Activated CD4-positive, alpha-beta memory T cell treated with anti-CD3 and anti-CD28 coated beads for 36 hours (primary cell): ENCODE data around the gene NGEF. TPM values are rescaled to one million over a fixed set of nuclear protein-coding genes. Genes with fewer than 3 reads are reported as not detected.

Source experiments
- CTCF ChIA-PET: fragments of 350-600 bp; sonication (Branson Sonifier 250); formaldehyde crosslinking; loops from one replicate; lab custom pipeline; 2021; ENCODE audit warnings: antibody characterized with exemption, inconsistent platforms; lab: Charles Lee
- POLR2A ChIA-PET: fragments of 350-600 bp; sonication (Branson Sonifier 250); formaldehyde crosslinking; loops from one replicate; lab custom pipeline; 2021; ENCODE audit warnings: antibody characterized with exemption; lab: Charles Lee
- DNase-seq: peaks from one replicate; pipeline ENCODE4 v3.0.0-alpha.2; 2020
- H3K27ac Mint-ChIP-seq: one replicate; pipeline ENCODE4 v1.8.0; 2021; ENCODE audit warnings: mixed read lengths
- H3K27me3 Mint-ChIP-seq: one replicate; pipeline ENCODE4 v1.8.0; 2021; ENCODE audit warnings: mixed read lengths
- H3K36me3 Mint-ChIP-seq: one replicate; pipeline ENCODE4 v1.8.0; 2021; ENCODE audit warnings: mixed read lengths
- H3K4me1 Mint-ChIP-seq: one replicate; pipeline ENCODE4 v1.8.0; 2021; ENCODE audit warnings: low read depth, mixed read lengths
- H3K4me3 Mint-ChIP-seq: one replicate; pipeline ENCODE4 v1.8.0; 2021; ENCODE audit warnings: mild to moderate bottlenecking, mixed read lengths
- H3K9me3 Mint-ChIP-seq: one replicate; pipeline ENCODE4 v1.8.0; 2021; ENCODE audit warnings: mixed read lengths
- intact Hi-C: fragments of 100-400 bp; cut with micrococcal nuclease; formaldehyde crosslinking; loops from one replicate; pipeline ENCODE4 v1.15.1; 2023
- total RNA-seq, 2 experiments: library from RNA; stranded (reverse); gene quantifications; one replicate each; pipeline ENCODE4 v1.2.3, GENCODE V29; 2021

Gene NGEF
- 1 to 10 TPM; 4.2 to 5.4 TPM for total RNA-seq

GRCh38 chr2:233013027-233013461 lies at the start of gene NGEF:
Gene NGEF (minus strand): TSS chr2:233013256. CDS start chr2:232974890, 38,366 bp downstream.
- DNase-seq: no peak
- CTCF ChIA-PET: interaction anchor here (2.1 kb wide), 1 partner anchor 41 kb away, joined by 6 read pairs; no protein-coding TSS in a partner anchor
- H3K27ac Mint-ChIP-seq: no peak within 1 kb of the TSS
- H3K4me1 Mint-ChIP-seq: no peaks in the 10 kb centered on the region
- H3K4me3 Mint-ChIP-seq: no peak within 1 kb of the TSS
- intact Hi-C loops: no loop called here
- H3K9me3 Mint-ChIP-seq: peaks cover 3% of the 10 kb centered on the region
- POLR2A ChIA-PET: no interaction called here
- H3K36me3 Mint-ChIP-seq: no peaks in the 10 kb centered on the region
- no peaks in the 10 kb centered on the region for H3K27me3 Mint-ChIP-seq

GRCh38 chr2:233062451-233062850 lies 49.4 kb upstream of the NGEF start:
- intact Hi-C loops: loop anchor here (5.0 kb wide), 2 partner anchors 165 to 455 kb away; no protein-coding TSS in a partner anchor

GRCh38 chr2:233061591-233062450 lies 48.8 kb upstream of the NGEF start:
- H3K4me3 Mint-ChIP-seq: peak overlapping the region; percentile 98
- H3K36me3 Mint-ChIP-seq: peaks cover 13% of the 10 kb centered on the region
- DNase-seq: peak; percentile 74
- POLR2A ChIA-PET: interaction anchor here (0.5 to 6.0 kb wide), 12 partner anchors 12 to 357 kb away, joined by 4 to 145 read pairs (median 6); partner anchors contain the start of gene ATG16L1
- no peaks in the 10 kb centered on the region for H3K9me3 Mint-ChIP-seq
- H3K27ac Mint-ChIP-seq: peak overlapping the region; percentile 99
- CTCF ChIA-PET: interaction anchor here (0.8 to 3.4 kb wide), 11 partner anchors 8 to 243 kb away, joined by 3 to 66 read pairs (median 8); partner anchors contain the start of gene ATG16L1
- peaks cover 43% of the 10 kb centered on the region for H3K4me1 Mint-ChIP-seq
- intact Hi-C loops: loop anchor here (1.0 to 5.0 kb wide), 8 partner anchors 20 to 455 kb away; partner anchors contain the start of gene ATG16L1
- H3K27me3 Mint-ChIP-seq: no peaks in the 10 kb centered on the region

More at GRCh38 chr2:233062451-233062850, 49.4 kb upstream of the NGEF start:
- Mint-ChIP-seq H3K36me3 (peaks cover 18% of the 10 kb centered on the region), H3K9me3 (no peaks in the 10 kb centered on the region), H3K27me3 (no peaks in the 10 kb centered on the region), H3K4me1 (peaks cover 49% of the 10 kb centered on the region), H3K27ac (peak overlapping the region; percentile 99), H3K4me3 (peak overlapping the region; percentile 98)
- DNase-seq: no peak
- CTCF ChIA-PET: interaction anchor here (1.3 to 3.0 kb wide), 2 partner anchors 9 to 14 kb away, joined by 8 to 18 read pairs; no protein-coding TSS in a partner anchor
- POLR2A ChIA-PET: interaction anchor here (1.4 to 6.0 kb wide), 2 partner anchors 14 to 19 kb away, joined by 6 to 145 read pairs; no protein-coding TSS in a partner anchor

- Mint-ChIP-seq H3K27me3 (no peaks in the 10 kb centered on the region), H3K9me3 (no peaks in the 10 kb centered on the region), H3K36me3 (peaks cover 10% of the 10 kb centered on the region), H3K4me1 (peaks cover 37% of the 10 kb centered on the region), H3K4me3 (peak overlapping the region; percentile 98), H3K27ac (peak overlapping the region; percentile 99)
- intact Hi-C loops: loop anchor here (1.0 to 5.0 kb wide), 8 partner anchors 21 to 454 kb away; partner anchors contain the start of gene ATG16L1
- ChIA-PET CTCF (interaction anchor here (0.6 to 3.4 kb wide), 16 partner anchors 7 to 1379 kb away, joined by 3 to 66 read pairs (median 5); partner anchors contain the start of gene ATG16L1), POLR2A (interaction anchor here (0.5 to 6.0 kb wide), 20 partner anchors 9 to 1358 kb away, joined by 3 to 145 read pairs (median 4); partner anchors contain the start of gene ATG16L1)
- DNase-seq: peak; percentile 71
Measured at GRCh38 chr2:233060980-233061590, 48.0 kb upstream of the NGEF start.

GRCh38 chr2:233060501-233060979 lies 47.5 kb upstream of the NGEF start:
- no peak for DNase-seq
- Mint-ChIP-seq H3K27ac (peak overlapping the region; percentile 99), H3K4me1 (peaks cover 36% of the 10 kb centered on the region), H3K4me3 (peak overlapping the region; percentile 98), H3K27me3 (no peaks in the 10 kb centered on the region), H3K36me3 (peaks cover 10% of the 10 kb centered on the region), H3K9me3 (no peaks in the 10 kb centered on the region)
- ChIA-PET POLR2A (interaction anchor here (0.6 to 6.0 kb wide), 18 partner anchors 8 to 1358 kb away, joined by 3 to 145 read pairs (median 4); partner anchors contain the start of gene ATG16L1), CTCF (interaction anchor here (0.6 to 3.4 kb wide), 18 partner anchors 9 to 1380 kb away, joined by 3 to 66 read pairs (median 4); partner anchors contain the start of gene ATG16L1)
- intact Hi-C loops: loop anchor here (2.0 to 5.0 kb wide), 3 partner anchors 163 to 453 kb away; no protein-coding TSS in a partner anchor

- peak within 1 kb of the TSS; percentile 99 for H3K27ac Mint-ChIP-seq
- no peaks in the 10 kb centered on the region for H3K27me3 Mint-ChIP-seq
- H3K36me3 Mint-ChIP-seq: peaks cover 10% of the 10 kb centered on the region
- CTCF ChIA-PET: interaction anchor here (0.6 to 3.4 kb wide), 17 partner anchors 10 to 1380 kb away, joined by 3 to 66 read pairs (median 4); partner anchors contain the start of gene ATG16L1
- H3K4me3 Mint-ChIP-seq: peak within 1 kb of the TSS; percentile 98
- intact Hi-C loops: loop anchor here (2.0 to 5.0 kb wide), 4 partner anchors 163 to 453 kb away; no protein-coding TSS in a partner anchor
- peak; percentile 83 for DNase-seq
- H3K4me1 Mint-ChIP-seq: peaks cover 35% of the 10 kb centered on the region
- no peaks in the 10 kb centered on the region for H3K9me3 Mint-ChIP-seq
- POLR2A ChIA-PET: interaction anchor here (0.6 to 6.0 kb wide), 17 partner anchors 8 to 509 kb away, joined by 3 to 145 read pairs (median 4); partner anchors contain the start of genes ATG16L1, EIF4E2 and TIGD1
Measured at GRCh38 chr2:233059797-233060500, 46.9 kb upstream of the NGEF start, which contains the start of gene INPP5D. Gene INPP5D (plus strand): TSS chr2:233060342. CDS start chr2:233060479, 137 bp downstream.

- peak; percentile 55 for DNase-seq
- ChIA-PET CTCF (interaction anchor here (0.8 to 3.4 kb wide), 10 partner anchors 10 to 449 kb away, joined by 3 to 66 read pairs (median 6); partner anchors contain the start of gene ATG16L1), POLR2A (interaction anchor here (0.9 to 6.0 kb wide), 5 partner anchors 9 to 509 kb away, joined by 3 to 145 read pairs (median 6); partner anchors contain the start of genes EIF4E2 and TIGD1)
- Mint-ChIP-seq H3K27me3 (no peaks in the 10 kb centered on the region), H3K4me3 (peak overlapping the region; percentile 98), H3K27ac (peak overlapping the region; percentile 99), H3K4me1 (peaks cover 30% of the 10 kb centered on the region), H3K9me3 (no peaks in the 10 kb centered on the region), H3K36me3 (peaks cover 8% of the 10 kb centered on the region)
- intact Hi-C loops: loop anchor here (5.0 kb wide), 1 partner anchor 207 kb away; no protein-coding TSS in a partner anchor
Measured at GRCh38 chr2:233059547-233059796, 46.4 kb upstream of the NGEF start.

GRCh38 chr2:233058717-233059546 lies 45.9 kb upstream of the NGEF start:
- peaks cover under 1% of the 10 kb centered on the region for H3K27me3 Mint-ChIP-seq
- H3K27ac Mint-ChIP-seq: no peak overlapping the region
- peaks cover 28% of the 10 kb centered on the region for H3K4me1 Mint-ChIP-seq
- CTCF ChIA-PET: interaction anchor here (1.1 to 3.4 kb wide), 6 partner anchors 23 to 448 kb away, joined by 3 to 66 read pairs (median 4); partner anchors contain the start of gene ATG16L1
- no peak for DNase-seq
- POLR2A ChIA-PET: interaction anchor here (0.9 to 6.0 kb wide), 4 partner anchors 12 to 508 kb away, joined by 3 to 145 read pairs (median 6); partner anchors contain the start of genes EIF4E2 and TIGD1
- intact Hi-C loops: loop anchor here (5.0 kb wide), 1 partner anchor 207 kb away; no protein-coding TSS in a partner anchor
- H3K4me3 Mint-ChIP-seq: peak overlapping the region; percentile 28
- H3K9me3 Mint-ChIP-seq: no peaks in the 10 kb centered on the region
- H3K36me3 Mint-ChIP-seq: peaks cover 6% of the 10 kb centered on the region

GRCh38 chr2:233056961-233057605 lies 44.0 kb upstream of the NGEF start:
- Mint-ChIP-seq H3K4me1 (peaks cover 15% of the 10 kb centered on the region), H3K4me3 (no peak overlapping the region), H3K27me3 (peaks cover 2% of the 10 kb centered on the region), H3K36me3 (peaks cover 4% of the 10 kb centered on the region), H3K27ac (no peak overlapping the region), H3K9me3 (no peaks in the 10 kb centered on the region)
- intact Hi-C loops: loop anchor here (5.0 kb wide), 1 partner anchor 205 kb away; no protein-coding TSS in a partner anchor
- ChIA-PET CTCF (no interaction called here), POLR2A (no interaction called here)
- no peak for DNase-seq
